ENCODE results near the gene MYCBPAP. TPM values are rescaled to one million over a fixed set of nuclear protein-coding genes. Genes with fewer than 3 reads are reported as not detected.

MYCBPAP gene
- total RNA-seq, 8 experiments from 2014 or later: 0.71 to 2.8 (median 1.2) TPM; not detected in 1

DNA sequence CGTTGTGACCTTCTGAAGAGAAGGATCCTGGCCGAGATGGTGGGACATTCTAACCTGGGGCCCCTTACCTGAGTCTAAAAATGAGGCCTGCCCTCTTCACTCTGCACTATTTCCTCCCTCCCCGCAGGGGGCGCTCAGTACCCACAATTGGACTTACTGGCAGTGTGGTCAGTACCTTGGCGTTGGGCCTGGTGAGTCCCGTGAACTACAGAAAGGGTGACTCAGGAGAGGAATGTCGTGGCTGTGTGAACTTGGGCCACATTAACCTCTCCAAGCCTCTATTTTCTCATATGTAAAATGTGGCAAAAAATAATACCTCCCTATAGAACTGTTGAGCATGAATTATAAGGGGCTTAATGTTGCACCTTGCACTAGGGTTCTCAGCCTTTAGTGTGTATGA lies 25.7 kb upstream of the MYCBPAP start:
- 0 to 29% (median 0%) methylated on average over 1 to 5 of the region's 7 CpGs; no CpG with 5 or more reads in 3 of the 10 experiments for WGBS, 10 experiments
- Histone ChIP-seq H3K4me3 (no peak overlapping the region), H3K27ac (no peak overlapping the region), H3K4me1 (replicated peaks in 1 of 2) (peaks cover 10 to 11% of the 10 kb centered on the region in 2 donors)
- in situ Hi-C loops (cut with MboI; ENCODE audit: low pct_unique_long_range_greater_than_20kb in 2 of 9, low sequenced_read_pairs in 9 of 9, unreplicated experiment in 9 of 9): no loop called here
- ATAC-seq (replicated peaks in 6 of 8): peak; percentile 9 to 51 (median 27)

DNA sequence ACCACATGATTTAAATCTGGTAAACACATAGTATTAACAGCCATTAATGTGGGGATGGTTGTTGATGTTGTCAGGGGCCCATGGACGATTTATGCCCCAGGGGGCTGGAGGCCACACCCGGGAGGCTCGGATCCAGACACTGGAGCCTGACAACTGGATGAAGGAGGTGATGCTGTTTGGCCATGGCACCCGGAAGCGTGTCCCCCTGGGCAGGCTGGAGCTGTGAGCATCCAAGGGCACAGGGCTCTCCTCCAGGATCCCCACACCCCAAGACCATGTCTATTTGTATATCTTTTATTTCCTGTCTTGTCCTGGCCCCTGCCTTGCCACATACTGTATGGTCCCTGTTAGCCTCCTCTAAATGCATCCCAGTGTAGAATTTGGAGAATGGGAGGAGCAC lies 25.0 kb upstream of the MYCBPAP start:
- ATAC-seq (replicated peaks in 6 of 8): no peak
- Histone ChIP-seq H3K4me1 (replicated peaks in 1 of 2) (peaks cover 4 to 6% of the 10 kb centered on the region in 2 donors), H3K27ac (no peak overlapping the region), H3K4me3 (no peak overlapping the region)
- in situ Hi-C loops (cut with MboI; ENCODE audit: low pct_unique_long_range_greater_than_20kb in 2 of 9, low sequenced_read_pairs in 9 of 9, unreplicated experiment in 9 of 9): no loop called here
- WGBS, 10 experiments: 50 to 92% (median 89%) methylated on average over 2 to 5 of the region's 5 CpGs; no CpG with 5 or more reads in 2 of the 10 experiments

DNA sequence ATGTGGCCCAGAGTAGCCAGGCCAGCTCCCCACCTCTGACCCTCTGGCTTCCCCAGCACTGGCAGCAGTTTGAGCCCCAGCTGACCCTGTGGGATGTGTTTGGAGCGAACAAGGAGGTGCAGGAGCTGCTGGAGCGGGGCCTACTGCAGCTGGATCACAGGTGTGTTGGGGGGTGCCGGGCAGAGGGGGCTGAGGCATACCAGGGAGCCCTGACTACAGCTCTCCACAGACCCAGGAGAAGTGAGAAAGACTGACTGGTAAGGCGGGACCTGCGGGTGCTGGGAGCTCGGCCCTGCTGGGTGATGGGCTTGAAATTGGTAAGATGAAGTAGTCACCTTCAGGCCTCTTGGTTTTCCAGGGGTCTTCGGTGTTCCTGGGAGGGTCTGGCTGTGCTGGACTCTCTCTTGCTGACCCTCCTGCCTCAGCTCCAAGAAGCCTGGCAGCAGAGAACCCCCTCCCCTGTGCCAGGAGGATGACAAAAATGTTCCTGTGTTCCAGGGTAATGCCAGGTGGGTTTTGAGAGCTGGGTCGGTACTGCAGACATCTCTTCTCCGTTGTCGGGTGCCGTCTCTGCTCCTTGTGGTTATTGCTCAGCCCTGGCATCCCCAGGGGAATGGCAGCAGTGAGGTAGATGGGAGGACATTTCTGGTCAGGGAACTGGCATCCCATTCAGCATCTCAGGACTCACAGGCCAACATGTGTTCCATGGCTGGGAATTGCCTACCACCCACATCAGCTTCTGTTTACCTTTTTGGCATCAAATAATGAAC lies 23.7 kb upstream of the MYCBPAP start:
- Histone ChIP-seq H3K4me1 (replicated peaks in 1 of 2) (peaks cover 3% of the 10 kb centered on the region in 2 donors), H3K27ac (no peak overlapping the region), H3K4me3 (no peak overlapping the region)
- ATAC-seq (replicated peaks in 6 of 8): no peak
- 84 to 100% (median 95%) methylated on average over 1 to 5 of the region's 11 CpGs; no CpG with 5 or more reads in 4 of the 10 experiments for WGBS, 10 experiments
- in situ Hi-C loops (cut with MboI; ENCODE audit: low pct_unique_long_range_greater_than_20kb in 2 of 9, low sequenced_read_pairs in 9 of 9, unreplicated experiment in 9 of 9): no loop called here

DNA sequence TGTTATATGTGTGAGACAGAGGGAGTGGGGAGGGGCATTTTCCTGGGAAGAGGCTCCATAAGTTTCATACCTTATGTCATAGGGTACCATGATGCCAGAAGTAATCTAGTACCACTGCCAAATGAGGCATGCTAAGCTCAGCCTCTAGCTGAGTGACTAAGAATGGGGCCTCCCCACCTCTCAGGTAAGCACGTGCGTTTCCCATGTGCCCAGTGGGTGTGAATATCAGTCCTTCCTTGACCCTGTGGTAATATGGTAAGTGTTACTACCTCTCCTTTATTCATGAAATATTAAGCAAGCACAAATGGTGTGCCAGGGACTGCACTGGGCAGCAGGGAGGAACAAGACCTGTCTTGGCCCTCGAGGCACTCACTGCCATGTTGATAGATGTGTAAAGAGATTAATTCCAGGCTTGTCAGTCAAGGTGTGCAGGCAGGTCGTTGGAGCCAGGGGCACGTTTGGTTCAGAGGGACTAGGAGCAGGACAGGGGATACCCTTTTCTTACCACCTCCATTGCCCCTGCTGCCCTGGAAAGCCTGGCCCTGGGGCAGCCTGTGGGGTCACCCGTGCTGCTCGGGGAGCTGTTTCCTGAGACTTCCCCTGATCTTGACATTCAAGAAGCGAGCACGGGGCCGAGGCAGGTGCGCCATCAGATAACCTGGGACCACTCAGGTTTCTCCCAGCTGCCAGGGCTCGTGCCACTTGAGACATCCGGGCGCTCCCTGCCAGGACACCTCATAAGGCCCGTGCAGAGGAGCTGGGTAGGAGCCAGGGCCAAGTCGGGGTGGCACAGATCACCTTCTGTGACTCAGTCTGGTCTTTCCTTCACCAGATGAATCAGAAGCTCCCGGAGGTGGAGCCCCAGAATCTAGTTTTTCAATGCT lies 20.8 kb upstream of the MYCBPAP start:
- peaks cover 0 to 6% of the 10 kb centered on the region in 2 donors for H3K4me1 ChIP-seq (replicated peaks in 1 of 2)
- ATAC-seq (replicated peaks in 6 of 8): no peak
- 18 to 97% (median 80%) methylated on average over 1 to 6 of the region's 17 CpGs; no CpG with 5 or more reads in 3 of the 10 experiments for WGBS, 10 experiments
- no peak overlapping the region for H3K27ac ChIP-seq
- no peak overlapping the region for H3K4me3 ChIP-seq
- in situ Hi-C loops (cut with MboI; ENCODE audit: low pct_unique_long_range_greater_than_20kb in 2 of 9, low sequenced_read_pairs in 9 of 9, unreplicated experiment in 9 of 9): no loop called here

DNA sequence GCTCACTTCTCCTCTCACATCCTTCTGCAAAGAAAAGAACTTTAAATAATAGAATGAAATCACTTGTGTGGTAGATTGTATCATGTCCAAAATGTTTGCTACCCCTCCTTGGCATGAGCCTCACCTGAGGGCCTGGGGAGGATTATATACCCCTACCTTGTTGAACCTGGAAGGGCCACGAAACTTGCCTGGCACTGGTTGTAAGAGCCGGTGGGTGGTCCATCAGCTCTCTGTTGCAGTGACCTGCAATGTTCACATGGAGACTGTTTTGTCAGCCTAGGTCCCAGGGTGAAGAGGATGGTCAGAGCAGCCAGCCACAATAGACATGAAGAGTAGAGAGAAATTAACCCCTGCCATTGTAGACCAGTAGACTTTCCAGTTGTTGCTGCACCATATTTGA lies 19.4 kb upstream of the MYCBPAP start:
- no peak overlapping the region for H3K27ac ChIP-seq
- in situ Hi-C loops (cut with MboI; ENCODE audit: low pct_unique_long_range_greater_than_20kb in 2 of 9, low sequenced_read_pairs in 9 of 9, unreplicated experiment in 9 of 9): no loop called here
- 40 to 100% (median 91%) methylated on average over 1 to 2 of the region's 2 CpGs; no CpG with 5 or more reads in 6 of the 10 experiments for WGBS, 10 experiments
- peaks cover 0 to 6% of the 10 kb centered on the region in 2 donors for H3K4me1 ChIP-seq (replicated peaks in 1 of 2)
- no peak for ATAC-seq (replicated peaks in 6 of 8)
- H3K4me3 ChIP-seq: no peak overlapping the region

DNA sequence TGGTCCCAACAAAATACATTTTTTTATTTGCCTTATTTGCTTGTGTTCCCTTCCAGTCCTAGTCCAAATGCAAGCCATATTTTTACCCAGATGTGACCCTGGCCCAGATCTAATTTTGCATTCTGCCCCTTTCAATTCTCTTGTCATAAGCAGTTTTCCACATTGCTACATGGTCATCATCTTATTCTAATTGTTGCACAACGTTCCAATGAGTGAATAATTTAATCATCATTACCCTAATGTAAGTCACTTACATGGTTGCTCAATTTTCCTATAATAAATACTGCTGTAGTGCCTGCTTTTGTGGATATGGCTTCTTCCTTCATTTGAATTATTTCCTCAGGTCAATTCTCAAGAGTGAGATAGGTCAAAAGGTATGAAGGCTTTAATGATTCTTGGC lies 16.7 kb upstream of the MYCBPAP start:
- Histone ChIP-seq H3K4me3 (no peak overlapping the region), H3K4me1 (replicated peaks in 1 of 2) (peaks cover 0 to 6% of the 10 kb centered on the region in 2 donors), H3K27ac (no peak overlapping the region)
- WGBS, 10 experiments: 0 to 78% (median 27%) methylated on average over 1 of the region's 1 CpG; no CpG with 5 or more reads in 1 of the 10 experiments
- ATAC-seq (replicated peaks in 6 of 8): peak in 4 of 8 experiments; percentile 35 to 64 (median 46)
- in situ Hi-C loops (cut with MboI; ENCODE audit: low pct_unique_long_range_greater_than_20kb in 2 of 9, low sequenced_read_pairs in 9 of 9, unreplicated experiment in 9 of 9): no loop called here

DNA sequence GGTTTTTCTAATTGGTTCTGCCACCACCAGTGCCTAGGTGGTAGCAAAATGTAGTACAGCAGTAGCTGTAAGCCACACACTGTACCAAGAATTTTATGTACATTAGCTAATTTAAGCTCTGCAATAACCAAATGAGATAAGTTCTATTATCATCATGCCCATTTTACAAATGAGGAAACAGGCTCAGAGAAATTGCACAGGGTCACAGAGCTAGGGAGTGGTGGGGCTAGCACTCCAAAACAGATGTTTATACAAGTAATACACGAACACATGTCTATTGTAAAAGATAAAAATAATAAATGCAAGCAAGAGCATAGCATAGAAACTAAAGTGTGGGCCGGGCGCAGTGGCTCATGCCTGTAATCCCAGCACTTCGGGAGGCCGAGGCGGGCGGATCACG lies 16.0 kb upstream of the MYCBPAP start:
- no peak overlapping the region for H3K4me3 ChIP-seq
- WGBS, 10 experiments: 0 to 100% (median 75%) methylated on average over 1 to 8 of the region's 8 CpGs; no CpG with 5 or more reads in 5 of the 10 experiments
- H3K27ac ChIP-seq: no peak overlapping the region
- peak in 3 of 8 experiments; percentile 38 to 90 (median 66) for ATAC-seq (replicated peaks in 6 of 8)
- H3K4me1 ChIP-seq (replicated peaks in 1 of 2): peaks cover 0 to 6% of the 10 kb centered on the region in 2 donors
- in situ Hi-C loops (cut with MboI; ENCODE audit: low pct_unique_long_range_greater_than_20kb in 2 of 9, low sequenced_read_pairs in 9 of 9, unreplicated experiment in 9 of 9): no loop called here

DNA sequence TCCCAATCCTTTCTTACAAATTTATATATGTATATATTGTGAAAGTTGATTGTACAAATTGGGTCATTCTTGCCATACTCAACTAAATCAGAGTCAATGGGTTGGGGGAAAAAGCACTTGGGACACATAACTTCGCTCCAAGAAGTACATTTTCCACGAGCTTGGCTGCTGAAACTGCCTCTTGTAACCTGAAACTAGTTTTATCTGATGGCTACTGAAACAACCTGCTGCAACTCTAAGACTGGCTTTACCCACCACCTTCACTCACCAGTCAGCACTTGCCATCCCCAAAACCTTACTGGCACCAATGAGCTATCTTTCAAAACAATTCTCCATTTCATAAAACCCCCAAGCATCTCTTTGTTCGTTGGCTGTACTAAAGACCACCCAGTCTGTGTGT lies 14.5 kb upstream of the MYCBPAP start:
- no peak for ATAC-seq (replicated peaks in 6 of 8)
- 29 to 80% (median 53%) methylated on average over 1 to 3 of the region's 3 CpGs for WGBS, 10 experiments
- Histone ChIP-seq H3K4me3 (no peak overlapping the region), H3K4me1 (replicated peaks in 1 of 2) (peaks cover 0 to 6% of the 10 kb centered on the region in 2 donors), H3K27ac (no peak overlapping the region)
- in situ Hi-C loops (cut with MboI; ENCODE audit: low pct_unique_long_range_greater_than_20kb in 2 of 9, low sequenced_read_pairs in 9 of 9, unreplicated experiment in 9 of 9): no loop called here

DNA sequence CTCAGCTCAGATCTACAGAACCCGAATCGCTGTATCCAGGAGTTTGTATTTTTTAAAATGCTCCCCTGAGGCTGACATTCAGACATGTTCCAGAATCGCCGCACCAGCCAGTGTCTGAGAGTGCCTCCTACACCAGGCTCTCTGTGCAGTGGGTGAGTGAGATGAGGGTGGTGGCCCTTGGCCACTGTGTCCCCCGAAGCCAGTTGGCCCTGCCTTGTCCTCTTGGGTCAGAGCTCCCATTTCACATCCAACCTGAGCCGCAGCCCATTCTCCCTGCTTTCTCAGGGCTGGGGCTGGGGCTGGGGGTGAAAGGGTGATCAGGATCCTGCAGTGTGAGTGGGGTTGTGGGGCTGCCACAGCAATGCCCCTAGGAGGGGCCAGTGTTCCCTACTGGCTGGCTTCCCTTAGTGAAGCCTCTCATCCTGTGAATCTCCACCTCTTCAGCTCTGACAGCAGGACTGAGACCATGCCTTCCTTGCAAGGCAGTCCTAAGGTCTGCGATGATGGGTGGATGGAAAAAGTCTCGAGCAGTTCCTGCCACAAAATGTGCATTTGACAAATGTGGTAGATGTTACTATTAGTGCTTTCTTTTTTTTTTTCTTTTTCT lies 12.9 kb upstream of the MYCBPAP start:
- in situ Hi-C loops (cut with MboI; ENCODE audit: low pct_unique_long_range_greater_than_20kb in 2 of 9, low sequenced_read_pairs in 9 of 9, unreplicated experiment in 9 of 9): no loop called here
- Histone ChIP-seq H3K4me3 (no peak overlapping the region), H3K4me1 (replicated peaks in 1 of 2) (peaks cover 0 to 6% of the 10 kb centered on the region in 2 donors), H3K27ac (no peak overlapping the region)
- no peak for ATAC-seq (replicated peaks in 6 of 8)
- 31 to 100% (median 82%) methylated on average over 2 to 4 of the region's 8 CpGs; no CpG with 5 or more reads in 3 of the 10 experiments for WGBS, 10 experiments

DNA sequence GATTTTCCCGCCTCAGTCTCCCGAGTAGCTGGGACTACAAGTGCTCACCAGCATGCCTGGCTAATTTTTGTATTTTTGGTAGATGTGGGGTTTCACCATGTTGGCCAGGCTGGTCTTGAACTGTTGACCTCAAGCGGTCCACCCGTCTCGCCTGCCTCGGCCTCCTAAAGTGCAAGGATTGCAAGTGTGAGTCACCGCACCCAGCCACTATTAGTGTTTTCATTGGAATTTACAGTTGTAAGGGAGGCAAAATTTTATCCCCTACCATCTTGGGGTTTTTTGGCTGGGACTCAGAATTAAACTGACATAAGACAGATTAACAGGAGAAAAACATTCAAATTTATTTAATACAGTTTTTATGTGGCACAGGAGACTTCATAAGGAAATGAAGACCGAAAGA lies 12.3 kb upstream of the MYCBPAP start:
- H3K27ac ChIP-seq: no peak overlapping the region
- in situ Hi-C loops (cut with MboI; ENCODE audit: low pct_unique_long_range_greater_than_20kb in 2 of 9, low sequenced_read_pairs in 9 of 9, unreplicated experiment in 9 of 9): no loop called here
- no peak overlapping the region for H3K4me3 ChIP-seq
- ATAC-seq (replicated peaks in 6 of 8): no peak
- peaks cover 0 to 6% of the 10 kb centered on the region in 2 donors for H3K4me1 ChIP-seq (replicated peaks in 1 of 2)
- WGBS, 10 experiments: 64 to 100% (median 83%) methylated on average over 1 to 8 of the region's 8 CpGs; no CpG with 5 or more reads in 1 of the 10 experiments

DNA sequence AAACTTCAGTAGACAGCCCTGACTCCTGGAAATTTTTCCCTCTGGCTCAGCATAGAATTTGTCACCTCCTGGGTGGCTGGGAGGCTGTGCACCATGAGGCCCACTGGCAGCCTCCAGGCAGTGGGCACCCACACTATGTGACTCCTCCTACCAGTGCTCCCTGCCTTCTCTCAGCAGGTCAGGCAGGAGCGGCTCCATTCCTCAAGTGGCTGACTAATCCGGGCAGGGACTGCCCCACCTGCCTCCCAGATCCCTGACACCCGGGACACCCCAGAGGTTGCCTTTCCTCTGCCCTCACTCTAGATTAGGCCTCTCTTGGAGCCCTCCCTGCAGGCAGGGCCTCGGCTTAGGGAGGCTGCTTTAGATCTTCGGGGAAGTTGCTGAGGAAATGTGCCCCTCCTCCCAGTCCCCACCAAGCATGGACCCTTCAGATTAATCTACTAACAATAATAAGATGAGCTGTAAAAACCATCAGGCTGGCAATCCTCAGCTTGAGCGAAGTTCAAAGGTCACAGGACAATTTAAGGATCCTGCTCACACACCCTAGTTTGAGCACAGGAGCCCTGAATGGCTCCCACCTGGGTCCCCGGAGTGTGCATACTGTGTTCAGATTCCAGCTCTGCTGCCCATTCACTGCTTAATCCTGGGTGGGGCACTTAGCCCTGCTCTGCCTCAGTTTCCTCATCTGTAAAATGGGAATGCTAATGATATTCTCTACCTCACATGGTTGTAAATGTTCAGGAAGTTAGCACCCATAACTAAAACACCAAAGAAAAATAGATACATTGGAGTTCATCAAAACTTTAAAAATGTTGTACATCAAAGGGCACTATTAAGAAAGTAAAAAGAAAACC lies 10.0 kb upstream of the MYCBPAP start:
- 56 to 100% (median 82%) methylated on average over 1 to 2 of the region's 7 CpGs; no CpG with 5 or more reads in 3 of the 10 experiments for WGBS, 10 experiments
- H3K27ac ChIP-seq: no peak overlapping the region
- no peak overlapping the region for H3K4me3 ChIP-seq
- ATAC-seq (replicated peaks in 6 of 8): peak in 1 of 8 experiments; percentile 33
- in situ Hi-C loops (cut with MboI; ENCODE audit: low pct_unique_long_range_greater_than_20kb in 2 of 9, low sequenced_read_pairs in 9 of 9, unreplicated experiment in 9 of 9): no loop called here
- H3K4me1 ChIP-seq (replicated peaks in 1 of 2): peaks cover 0 to 6% of the 10 kb centered on the region in 2 donors

DNA sequence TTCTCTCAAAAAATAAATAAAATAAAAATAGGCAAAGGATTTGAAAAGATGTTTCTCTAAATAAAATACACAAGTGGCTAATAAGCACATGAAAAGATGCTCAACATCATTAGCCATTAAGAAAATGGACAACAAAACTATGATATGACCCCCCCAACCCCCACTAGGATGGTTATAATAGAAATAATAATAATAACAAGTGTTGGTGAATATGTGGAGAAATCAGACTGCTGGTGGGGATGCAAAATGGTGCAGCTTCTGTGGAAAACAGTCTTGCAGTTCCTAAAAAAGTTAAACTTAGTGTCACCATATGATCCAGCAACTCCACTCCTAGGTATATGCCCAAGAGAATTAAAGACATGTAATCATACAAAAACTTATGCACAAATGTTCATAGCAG lies 9.0 kb upstream of the MYCBPAP start:
- Histone ChIP-seq H3K4me1 (replicated peaks in 1 of 2) (peaks cover 1 to 11% of the 10 kb centered on the region in 2 donors), H3K27ac (no peak overlapping the region), H3K4me3 (no peak overlapping the region)
- ATAC-seq (replicated peaks in 6 of 8): peak in 1 of 8 experiments; percentile 12
- in situ Hi-C loops (cut with MboI; ENCODE audit: low pct_unique_long_range_greater_than_20kb in 2 of 9, low sequenced_read_pairs in 9 of 9, unreplicated experiment in 9 of 9): no loop called here
